Mucosa of stomach (tissue), 1 donor: Measurements from ENCODE around the gene RPS21.

Source experiments
- H3K27me3 ChIP-seq: one replicate; pipeline ENCODE4 v1.7.0; 2013; ENCODE audit warnings: mild to moderate bottlenecking, low read length; ENCODE audit not compliant: control insufficient read depth, insufficient read depth
- H3K36me3 ChIP-seq: one replicate; pipeline ENCODE4 v1.7.0; 2013; ENCODE audit warnings: low read length; ENCODE audit not compliant: control insufficient read depth, insufficient read depth
- H3K4me1 ChIP-seq: one replicate; pipeline ENCODE4 v1.7.0; 2013; ENCODE audit warnings: mild to moderate bottlenecking, low read length; ENCODE audit not compliant: control insufficient read depth, insufficient read depth
- H3K4me3 ChIP-seq: one replicate; pipeline ENCODE4 v1.7.0; 2013; ENCODE audit warnings: low read length
- H3K9ac ChIP-seq: one replicate; pipeline ENCODE4 v1.7.0; 2013; ENCODE audit warnings: mild to moderate bottlenecking, low read length, moderate library complexity
- H3K9me3 ChIP-seq: one replicate; pipeline ENCODE4 v1.7.0; 2013; ENCODE audit warnings: mild to moderate bottlenecking, low read length, moderate library complexity; ENCODE audit not compliant: control insufficient read depth
- donor health status: Pancreatic carcinoma.

The RPS21 gene

DNA sequence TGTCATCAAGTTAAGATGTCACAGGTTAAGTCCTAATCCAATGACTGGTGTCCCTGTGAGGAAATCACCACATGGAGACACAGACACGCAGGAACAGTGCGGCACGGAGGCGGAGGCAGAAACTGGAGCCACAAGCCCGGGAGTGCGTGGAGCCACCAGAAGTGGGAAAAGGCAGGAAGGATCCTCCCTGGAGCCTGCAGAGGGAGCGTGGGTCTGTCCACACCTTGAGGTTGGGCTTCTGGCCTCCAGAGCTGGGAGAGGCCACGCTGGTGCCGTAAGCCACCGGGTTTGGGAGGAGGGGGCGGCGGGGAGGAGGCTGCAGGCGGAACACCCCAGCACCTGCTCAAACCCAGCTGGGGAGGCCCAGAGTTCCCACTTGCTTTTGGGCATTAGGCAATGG is 16.4 kb downstream of the RPS21 start:
- Histone ChIP-seq H3K9ac (no peak overlapping the region), H3K27me3 (no peaks in the 10 kb centered on the region), H3K4me1 (peaks cover 24% of the 10 kb centered on the region), H3K4me3 (no peak overlapping the region), H3K9me3 (no peaks in the 10 kb centered on the region), H3K36me3 (no peaks in the 10 kb centered on the region)

DNA sequence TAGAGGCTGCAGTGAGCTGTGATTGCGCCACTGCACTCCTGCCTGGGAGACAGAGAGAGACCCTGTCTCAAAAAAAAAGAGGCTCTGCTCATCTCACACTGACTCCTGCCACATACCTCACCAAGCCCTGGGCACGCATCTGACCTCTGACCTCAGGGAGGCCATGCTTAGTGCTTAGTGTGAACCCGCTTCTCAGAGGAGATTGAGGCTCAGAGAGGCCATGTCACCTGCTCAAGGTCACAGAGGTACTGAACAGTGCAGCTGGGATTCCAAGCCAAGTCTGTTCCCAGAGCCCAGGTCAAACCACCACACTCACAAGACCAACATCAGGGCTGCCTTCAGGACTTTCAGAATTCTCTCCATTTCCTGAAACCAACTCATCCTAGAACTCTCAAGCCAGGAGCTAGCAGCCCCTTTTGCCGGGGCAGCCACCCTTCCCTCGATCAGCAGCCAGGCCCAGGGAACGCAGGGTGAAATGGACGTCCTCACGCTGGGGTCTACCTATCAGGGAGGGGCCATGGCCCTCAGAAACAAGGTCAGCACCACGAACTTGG is 17.3 kb downstream of the RPS21 start:
- Histone ChIP-seq H3K9me3 (no peaks in the 10 kb centered on the region), H3K36me3 (no peaks in the 10 kb centered on the region), H3K4me1 (peaks cover 28% of the 10 kb centered on the region), H3K4me3 (no peak overlapping the region), H3K9ac (no peak overlapping the region), H3K27me3 (no peaks in the 10 kb centered on the region)

DNA sequence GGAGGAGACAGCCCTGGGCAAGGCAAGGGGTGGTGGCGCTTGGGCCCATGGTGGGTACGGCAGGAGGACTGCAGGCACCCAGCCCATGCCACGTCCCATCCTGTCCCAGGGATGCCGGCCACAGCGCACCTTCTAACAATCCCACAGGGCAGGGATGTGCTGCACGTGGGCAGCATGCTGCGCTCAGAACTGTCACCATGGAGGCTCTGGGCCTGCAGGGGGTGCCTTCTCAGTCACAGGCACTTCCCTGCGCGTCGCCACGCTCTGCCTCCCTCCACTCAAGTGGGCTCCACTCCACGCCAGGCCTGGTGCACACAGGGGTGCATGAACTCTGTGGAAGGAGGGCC is 17.8 kb downstream of the RPS21 start:
- H3K4me1 ChIP-seq, result peaks cover 33% of the 10 kb centered on the region
- no peaks in the 10 kb centered on the region for H3K36me3 ChIP-seq
- H3K27me3 ChIP-seq, result no peaks in the 10 kb centered on the region
- no peak overlapping the region for H3K9ac ChIP-seq
- no peaks in the 10 kb centered on the region for H3K9me3 ChIP-seq
- H3K4me3 ChIP-seq, result no peak overlapping the region

DNA sequence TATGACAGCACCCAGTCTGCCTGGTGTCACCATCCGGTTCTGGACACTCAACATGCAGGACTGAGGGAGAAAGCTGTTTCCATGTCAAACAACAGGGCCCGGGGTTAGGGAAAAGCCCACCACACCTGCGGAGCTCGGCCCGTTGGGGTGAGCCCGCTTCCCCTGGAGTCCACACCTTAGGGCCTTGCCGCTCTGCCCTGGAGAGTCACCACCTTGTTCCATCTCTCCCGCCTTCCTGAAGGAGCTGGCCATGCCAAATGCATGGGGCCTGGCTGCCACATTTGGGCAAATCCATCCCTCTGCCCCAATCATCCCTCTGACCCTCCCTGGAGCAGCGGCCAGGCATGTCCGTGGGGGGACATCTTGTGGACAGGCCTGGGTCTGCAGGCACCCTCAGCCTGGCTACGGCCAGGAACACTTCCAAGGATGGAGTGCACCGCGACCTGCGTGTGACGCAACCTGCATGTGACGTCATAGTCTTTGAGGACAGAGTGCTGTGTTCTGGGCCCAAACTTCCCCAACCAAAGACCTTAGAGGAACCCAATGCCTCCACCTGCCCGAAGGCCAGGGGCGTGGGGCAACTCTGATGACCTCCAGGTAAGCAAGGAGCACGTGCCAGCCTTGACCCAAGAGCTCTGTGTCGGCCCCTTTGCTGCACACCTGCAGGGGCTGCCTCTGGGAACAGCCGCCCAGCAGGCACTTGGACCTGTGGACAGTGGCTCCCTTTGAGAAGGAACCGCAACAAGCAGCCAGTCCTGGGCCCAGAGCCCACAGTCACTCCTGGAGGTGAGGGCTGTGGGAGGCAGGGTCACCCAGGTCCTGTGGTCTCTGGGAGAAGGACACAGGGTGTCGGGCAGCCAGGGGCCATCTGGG is 18.4 kb downstream of the RPS21 start:
- Histone ChIP-seq H3K4me3 (no peak overlapping the region), H3K36me3 (no peaks in the 10 kb centered on the region), H3K9me3 (no peaks in the 10 kb centered on the region), H3K4me1 (peaks cover 40% of the 10 kb centered on the region), H3K9ac (peak overlapping the region; percentile 77), H3K27me3 (no peaks in the 10 kb centered on the region)

DNA sequence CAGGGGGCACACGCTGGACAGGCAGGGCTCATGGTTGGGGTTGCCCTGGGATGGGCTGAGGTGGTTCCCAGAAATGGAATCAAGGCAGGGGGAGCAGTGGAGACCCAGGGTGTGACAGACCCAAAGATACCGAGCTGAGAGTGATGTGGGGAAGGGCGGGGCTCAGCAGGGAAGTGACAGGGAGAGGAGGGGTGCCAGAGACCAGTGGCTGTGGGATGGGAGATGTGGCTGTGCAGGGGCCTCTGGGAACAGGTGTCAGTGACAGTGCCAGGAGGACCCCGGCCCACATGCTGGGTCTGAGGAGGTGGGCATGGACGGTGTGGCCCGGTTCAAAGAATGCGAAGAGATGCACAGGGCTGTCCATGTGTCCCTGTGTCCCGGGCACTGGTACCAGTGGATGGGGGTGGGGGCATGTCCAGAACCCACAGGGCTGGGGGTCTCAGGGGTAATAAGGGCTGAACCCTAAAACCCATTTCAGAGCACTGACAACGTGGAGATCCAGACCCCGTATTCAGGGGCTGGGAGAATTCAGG is 19.1 kb downstream of the RPS21 start:
- Histone ChIP-seq H3K9me3 (no peaks in the 10 kb centered on the region), H3K27me3 (peaks cover 2% of the 10 kb centered on the region), H3K4me1 (peaks cover 47% of the 10 kb centered on the region)

DNA sequence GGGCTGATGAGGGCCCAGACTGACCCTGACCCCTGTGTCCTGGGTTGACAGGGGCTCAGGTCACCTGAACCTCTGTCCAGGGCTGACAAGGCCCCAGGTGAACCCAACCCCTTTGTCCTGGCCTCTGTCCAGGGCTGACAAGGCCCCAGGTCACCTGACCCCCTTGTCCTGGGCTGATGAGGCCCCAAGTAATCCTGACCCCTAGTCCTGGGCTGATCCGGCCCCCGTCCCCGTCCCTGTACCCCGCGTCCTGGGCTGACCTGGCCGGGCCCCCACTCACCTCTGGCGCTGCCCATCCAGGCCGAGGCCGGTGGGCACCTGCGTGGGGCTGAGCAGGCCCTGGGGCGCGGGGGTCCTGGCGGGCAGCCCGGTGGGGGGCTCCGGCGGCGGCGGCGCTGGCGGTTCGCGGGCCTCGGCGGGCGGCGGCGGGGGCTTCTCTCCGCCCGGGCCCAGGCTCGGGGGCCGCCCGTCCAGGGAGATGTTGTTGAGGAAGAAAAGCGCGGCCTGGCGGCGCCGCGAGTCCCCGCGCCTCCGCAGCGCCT is 19.8 kb downstream of the RPS21 start:
- Histone ChIP-seq H3K9me3 (no peaks in the 10 kb centered on the region), H3K36me3 (no peaks in the 10 kb centered on the region), H3K4me1 (peaks cover 53% of the 10 kb centered on the region), H3K9ac (peak overlapping the region; percentile 77), H3K27me3 (peaks cover 2% of the 10 kb centered on the region), H3K4me3 (peak overlapping the region; percentile 56)

More for the DNA sequence above, 19.1 kb downstream of the RPS21 start:
- peak overlapping the region; percentile 56 for H3K4me3 ChIP-seq
- H3K9ac ChIP-seq, result peak overlapping the region; percentile 77
- H3K36me3 ChIP-seq, result no peaks in the 10 kb centered on the region

DNA sequence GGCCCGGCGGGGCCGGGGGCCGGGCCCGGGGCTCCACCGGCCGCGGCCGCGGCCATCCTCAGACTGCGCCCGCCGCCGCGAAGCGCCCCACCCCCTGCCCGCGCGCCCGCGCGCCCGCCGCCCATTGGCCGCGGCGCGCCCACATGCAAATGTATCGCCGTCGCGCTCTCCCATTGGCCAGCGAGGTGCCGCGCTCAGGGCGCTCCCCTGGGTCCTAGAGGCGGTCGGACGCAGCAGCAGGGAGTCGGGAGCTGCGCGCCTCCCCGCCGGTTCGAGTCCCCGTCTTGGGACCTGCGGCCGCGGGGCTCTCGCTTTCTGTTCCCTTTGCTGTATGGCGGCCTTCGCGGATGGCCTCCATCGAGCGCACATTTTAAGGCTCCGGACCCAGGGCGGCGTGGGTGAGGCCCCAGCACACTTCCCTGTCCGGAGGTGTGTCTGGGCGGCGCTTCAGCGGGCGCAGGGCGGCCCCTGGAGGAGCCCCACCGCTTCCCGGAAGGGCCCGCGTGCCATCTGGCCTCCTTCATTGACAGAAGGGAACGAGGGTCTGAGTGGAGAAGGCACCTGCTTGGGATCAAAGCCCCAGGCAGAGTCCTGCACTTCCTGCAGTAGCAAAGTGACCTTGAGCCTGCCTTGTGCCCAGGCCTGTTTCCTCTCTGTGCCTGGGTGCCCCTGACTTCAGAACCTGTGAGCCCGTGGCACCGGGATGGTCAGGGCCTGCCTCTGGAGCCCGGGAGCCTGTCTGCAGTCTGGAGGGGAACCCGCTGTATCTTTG is 20.5 kb downstream of the RPS21 start, which contains the start of gene CABLES2:
TSS of gene CABLES2 (minus strand) at position 65 of the 772 bp plus-strand sequence. CDS start at position 56, 9 bp downstream.
- Histone ChIP-seq H3K36me3 (no peaks in the 10 kb centered on the region), H3K27me3 (peaks cover 2% of the 10 kb centered on the region), H3K4me3 (peak within 1 kb of the TSS; percentile 56), H3K4me1 (peaks cover 60% of the 10 kb centered on the region), H3K9me3 (no peaks in the 10 kb centered on the region), H3K9ac (peak within 1 kb of the TSS; percentile 77)

DNA sequence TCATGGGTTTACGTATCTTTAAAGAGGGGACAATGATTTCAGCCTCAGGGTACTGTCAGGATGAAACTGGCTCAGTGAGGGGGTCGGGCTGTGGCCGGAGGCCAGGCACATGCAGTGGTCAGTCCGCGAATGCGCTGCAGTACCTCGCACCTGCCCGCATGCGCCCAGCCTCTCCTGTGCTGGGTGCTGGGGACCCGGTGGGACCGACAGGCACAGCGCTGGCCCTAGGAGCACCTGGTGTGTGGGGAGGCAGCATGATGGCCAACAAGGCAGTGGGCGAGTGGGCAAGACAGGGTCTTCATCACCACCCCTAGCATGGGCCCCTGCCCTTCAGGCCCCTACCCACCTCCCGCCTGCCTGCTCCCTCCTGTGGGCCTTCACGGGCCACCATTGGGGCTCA is 21.2 kb downstream of the RPS21 start:
- Histone ChIP-seq H3K9ac (no peak overlapping the region), H3K9me3 (no peaks in the 10 kb centered on the region), H3K36me3 (no peaks in the 10 kb centered on the region), H3K4me3 (no peak overlapping the region), H3K27me3 (peaks cover 2% of the 10 kb centered on the region), H3K4me1 (peaks cover 67% of the 10 kb centered on the region)

DNA sequence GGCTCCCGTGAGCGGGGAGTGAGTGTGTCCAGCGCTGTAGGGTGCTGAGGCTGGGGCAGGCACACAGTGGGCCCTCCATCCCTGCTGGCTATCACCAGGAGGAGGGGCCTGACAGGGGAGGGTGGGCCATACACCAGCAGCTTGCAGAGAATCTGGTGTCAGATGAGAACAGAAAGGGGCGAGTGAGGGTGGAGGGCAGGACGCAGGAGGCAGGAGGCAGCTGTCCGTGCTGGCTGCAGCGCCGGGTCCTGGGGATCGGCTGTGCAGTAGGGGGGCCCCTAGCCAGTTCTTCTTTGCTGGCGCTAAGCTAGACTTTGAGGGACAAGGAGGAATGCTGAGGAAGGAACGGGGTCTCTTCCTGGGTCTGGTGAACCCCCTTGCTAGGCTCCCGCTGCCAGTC is 21.7 kb downstream of the RPS21 start:
- Histone ChIP-seq H3K4me3 (no peak overlapping the region), H3K4me1 (peaks cover 73% of the 10 kb centered on the region)

DNA sequence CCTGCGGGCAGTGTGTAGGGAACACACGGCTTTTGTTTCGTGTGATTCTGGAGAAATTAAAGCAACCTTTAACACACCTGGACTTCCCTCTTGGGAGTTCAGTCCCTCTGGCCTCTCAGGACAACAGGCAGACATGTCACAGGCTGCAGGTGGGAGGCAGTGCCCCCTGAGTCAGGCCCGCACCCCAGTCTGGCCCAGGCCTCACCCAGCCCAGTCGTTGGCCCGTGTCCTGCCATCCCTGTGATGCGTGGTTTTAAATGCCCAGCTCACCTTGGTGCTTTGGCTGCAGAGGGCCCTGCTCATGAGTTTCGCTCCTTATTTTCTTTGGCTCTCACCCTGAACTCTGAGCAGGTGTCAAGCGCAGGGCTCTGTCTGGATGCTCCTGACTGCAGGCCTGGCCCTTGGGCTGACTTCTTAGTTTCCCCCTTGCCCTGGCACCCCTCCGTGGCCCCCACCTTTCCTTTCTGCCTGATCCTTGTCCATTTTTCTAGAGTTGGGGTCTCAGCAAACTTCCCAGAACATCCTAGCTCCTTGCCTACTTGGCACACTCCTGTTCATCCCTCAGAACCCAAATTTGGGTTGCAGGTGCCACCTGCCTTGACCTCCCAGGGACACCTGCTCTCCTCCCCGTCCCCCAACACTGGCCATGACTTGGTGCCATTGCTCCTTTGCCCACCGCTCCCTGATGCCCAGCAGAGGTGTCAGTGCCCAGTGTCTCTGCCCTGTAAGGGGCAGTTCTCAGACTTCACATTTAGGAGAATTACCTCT is 22.4 kb downstream of the RPS21 start:
- Histone ChIP-seq H3K4me1 (peaks cover 79% of the 10 kb centered on the region), H3K27me3 (peaks cover 2% of the 10 kb centered on the region), H3K4me3 (no peak overlapping the region), H3K9me3 (no peaks in the 10 kb centered on the region), H3K36me3 (no peaks in the 10 kb centered on the region), H3K9ac (no peak overlapping the region)

More for the DNA sequence above, 21.7 kb downstream of the RPS21 start:
- no peaks in the 10 kb centered on the region for H3K36me3 ChIP-seq
- H3K9me3 ChIP-seq, result no peaks in the 10 kb centered on the region
- H3K27me3 ChIP-seq, result peaks cover 2% of the 10 kb centered on the region
- no peak overlapping the region for H3K9ac ChIP-seq
